ENCODE data around the gene CEP78.
"Not testable (repeated sequence)": the region's sequence is repeated elsewhere in the genome, so short reads cannot be mapped to it uniquely, and the experiment has no call there.

Gene CEP78

GRCh38 chr9:78235762-78236550 lies at the start of gene CEP78:
CEP78 (plus strand) TSS chr9:78236075; CDS start chr9:78236351, 276 bp downstream.
- FAIRE-seq = peak; percentile 90

GRCh38 chr9:78187763-78188484 lies 48.0 kb upstream of the CEP78 start:
- no peak for FAIRE-seq

- no peak for FAIRE-seq
Observed at GRCh38 chr9:78188594-78188993, 47.3 kb upstream of the CEP78 start.

GRCh38 chr9:78189001-78189400 lies 46.9 kb upstream of the CEP78 start:
- FAIRE-seq = no peak

- FAIRE-seq = no peak
Observed at GRCh38 chr9:78189461-78189860, 46.4 kb upstream of the CEP78 start.

- no peak for FAIRE-seq
Observed at GRCh38 chr9:78191931-78192330, 43.9 kb upstream of the CEP78 start.

- no peak for FAIRE-seq
Observed at GRCh38 chr9:78196258-78196657, 39.6 kb upstream of the CEP78 start.

- not testable (repeated sequence) for FAIRE-seq
Observed at GRCh38 chr9:78201158-78201777, 34.6 kb upstream of the CEP78 start.

- FAIRE-seq = no peak
Observed at GRCh38 chr9:78207319-78207718, 28.6 kb upstream of the CEP78 start.

- FAIRE-seq = no peak
Observed at GRCh38 chr9:78207901-78208300, 28.0 kb upstream of the CEP78 start.

GRCh38 chr9:78209127-78209526 lies 26.7 kb upstream of the CEP78 start:
- FAIRE-seq = no peak

- no peak for FAIRE-seq
Observed at GRCh38 chr9:78210841-78211301, 25.0 kb upstream of the CEP78 start.

GRCh38 chr9:78212868-78213267 lies 23.0 kb upstream of the CEP78 start:
- no peak for FAIRE-seq

- FAIRE-seq = no peak
Observed at GRCh38 chr9:78213712-78214111, 22.2 kb upstream of the CEP78 start.

GRCh38 chr9:78214492-78214891 lies 21.4 kb upstream of the CEP78 start:
- no peak for FAIRE-seq

- no peak for FAIRE-seq
Observed at GRCh38 chr9:78215706-78216105, 20.2 kb upstream of the CEP78 start.

- no peak for FAIRE-seq
Observed at GRCh38 chr9:78218890-78219289, 17.0 kb upstream of the CEP78 start.

GRCh38 chr9:78221425-78221824 lies 14.4 kb upstream of the CEP78 start:
- FAIRE-seq = no peak

- FAIRE-seq = not testable (repeated sequence)
Observed at GRCh38 chr9:78221841-78222240, 14.0 kb upstream of the CEP78 start.

GRCh38 chr9:78230761-78231160 lies 5.1 kb upstream of the CEP78 start:
- no peak for FAIRE-seq

GRCh38 chr9:78232471-78232870 lies 3.4 kb upstream of the CEP78 start:
- FAIRE-seq = not testable (repeated sequence)

- FAIRE-seq = no peak
Observed at GRCh38 chr9:78234810-78235209, 1.1 kb upstream of the CEP78 start.

- no peak for FAIRE-seq
Observed at GRCh38 chr9:78235256-78235761, 566 bp upstream of the CEP78 start.

- no peak for FAIRE-seq
Observed at GRCh38 chr9:78236551-78236910, 656 bp downstream of the CEP78 start.
